Smooth muscle cell (in vitro differentiated cells): ENCODE data around the gene CCNK. TPM values are rescaled to one million over a fixed set of nuclear protein-coding genes. Genes with fewer than 3 reads are reported as not detected.

Experiments used
- DNase-seq: peaks from one replicate; lab custom pipeline; 2025; ENCODE audit not compliant: unreplicated experiment; lab: John Stamatoyannopoulos, UW
- H2AFZ ChIP-seq: fragments of 200-600 bp; sonication (generic); 2 replicates; pipeline ENCODE4 v1.6.0; 2016; ENCODE audit warnings: antibody characterized with exemption, low read depth, mild to moderate bottlenecking
- H3F3A ChIP-seq: fragments of 200-600 bp; sonication (generic); 2 replicates; pipeline ENCODE4 v1.6.0; 2017; ENCODE audit warnings: antibody characterized with exemption, low read depth
- H3K27ac ChIP-seq: fragments of 200-600 bp; sonication (generic); 2 replicates; pipeline ENCODE4 v1.5.1; 2016; ENCODE audit warnings: low read depth, mild to moderate bottlenecking
- H3K27me3 ChIP-seq: fragments of 200-600 bp; sonication (generic); 2 replicates; pipeline ENCODE4 v1.6.1; 2016; ENCODE audit warnings: low read depth, mild to moderate bottlenecking
- H3K36me3 ChIP-seq: fragments of 200-600 bp; sonication (generic); 2 replicates; pipeline ENCODE4 v1.5.1; 2016; ENCODE audit warnings: low read depth
- H3K4me1 ChIP-seq: fragments of 200-600 bp; sonication (generic); 2 replicates; pipeline ENCODE4 v1.5.1; 2016; ENCODE audit warnings: low read depth
- H3K4me2 ChIP-seq: fragments of 200-600 bp; sonication (generic); 2 replicates; pipeline ENCODE4 v1.6.0; 2016; ENCODE audit warnings: mild to moderate bottlenecking
- H3K4me3 ChIP-seq: fragments of 200-600 bp; sonication (generic); 2 replicates; pipeline ENCODE4 v1.5.1; 2016; ENCODE audit warnings: mild to moderate bottlenecking
- H3K79me2 ChIP-seq: fragments of 200-600 bp; sonication (generic); 2 replicates; pipeline ENCODE4 v1.6.0; 2016; ENCODE audit warnings: low read depth, mild to moderate bottlenecking
- H3K9ac ChIP-seq: fragments of 200-600 bp; sonication (generic); 2 replicates; pipeline ENCODE4 v1.6.0; 2016; ENCODE audit warnings: low read depth
- H3K9me3 ChIP-seq: fragments of 200-600 bp; sonication (generic); replicated peaks from 2 replicates; pipeline ENCODE4 v1.5.1; 2016; ENCODE audit warnings: low read depth
- H4K20me1 ChIP-seq: fragments of 200-600 bp; sonication (generic); 2 replicates; pipeline ENCODE4 v1.6.0; 2016; ENCODE audit warnings: low read depth
- WGBS: methylation state at CpG from one replicate; pipeline ENCODE4 v1.1.7; 2016; ENCODE audit warnings: low lambda C conversion rate; 5-methylcytosine and 5-hydroxymethylcytosine counted together
- polyA plus RNA-seq: library from polyadenylated mRNA; unstranded; fragments of >200 nt; fragmentation: Nextera tagmentation; extraction: Ambion mirVana; gene quantifications from 2 replicates; pipeline ENCODE4 v1.2.1, GENCODE V29; 2016
- total RNA-seq: library from RNA; depleted of rRNA; stranded (reverse); fragments of >200 nt; gene quantifications from 2 replicates; pipeline ENCODE4 v1.2.3, GENCODE V29; 2014
- TF ChIP-seq, protein P1 (sequence below): fragments of 200-600 bp; sonication (generic); IDR thresholded peaks from 2 replicates; pipeline ENCODE4 v1.5.1; 2017; ENCODE audit warnings: borderline replicate concordance, mild to moderate bottlenecking, antibody characterized with exemption; ENCODE audit not compliant: insufficient read depth, poor library complexity, severe bottlenecking

The CCNK gene
- total and polyA plus RNA-seq, 2 experiments from 2014 or later: 14.6 to 32.9 TPM

- TF ChIP-seq, protein P1, sequence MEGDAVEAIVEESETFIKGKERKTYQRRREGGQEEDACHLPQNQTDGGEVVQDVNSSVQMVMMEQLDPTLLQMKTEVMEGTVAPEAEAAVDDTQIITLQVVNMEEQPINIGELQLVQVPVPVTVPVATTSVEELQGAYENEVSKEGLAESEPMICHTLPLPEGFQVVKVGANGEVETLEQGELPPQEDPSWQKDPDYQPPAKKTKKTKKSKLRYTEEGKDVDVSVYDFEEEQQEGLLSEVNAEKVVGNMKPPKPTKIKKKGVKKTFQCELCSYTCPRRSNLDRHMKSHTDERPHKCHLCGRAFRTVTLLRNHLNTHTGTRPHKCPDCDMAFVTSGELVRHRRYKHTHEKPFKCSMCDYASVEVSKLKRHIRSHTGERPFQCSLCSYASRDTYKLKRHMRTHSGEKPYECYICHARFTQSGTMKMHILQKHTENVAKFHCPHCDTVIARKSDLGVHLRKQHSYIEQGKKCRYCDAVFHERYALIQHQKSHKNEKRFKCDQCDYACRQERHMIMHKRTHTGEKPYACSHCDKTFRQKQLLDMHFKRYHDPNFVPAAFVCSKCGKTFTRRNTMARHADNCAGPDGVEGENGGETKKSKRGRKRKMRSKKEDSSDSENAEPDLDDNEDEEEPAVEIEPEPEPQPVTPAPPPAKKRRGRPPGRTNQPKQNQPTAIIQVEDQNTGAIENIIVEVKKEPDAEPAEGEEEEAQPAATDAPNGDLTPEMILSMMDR: no peak
- no peak overlapping the region for H2AFZ ChIP-seq
- H4K20me1 ChIP-seq: peaks cover 29% of the 10 kb centered on the region
- H3K9ac ChIP-seq: no peak overlapping the region
- no peaks in the 10 kb centered on the region for H3K4me1 ChIP-seq
- H3K27ac ChIP-seq: no peak overlapping the region
- no peak overlapping the region for H3K4me2 ChIP-seq
- H3K79me2 ChIP-seq: no peaks in the 10 kb centered on the region
- no peaks in the 10 kb centered on the region for H3K9me3 ChIP-seq
- no peak for DNase-seq
- no peaks in the 10 kb centered on the region for H3K27me3 ChIP-seq
- 97% methylated on average over 5 of the region's 5 CpGs for WGBS
- H3F3A ChIP-seq: no peaks in the 10 kb centered on the region
- peaks cover 30% of the 10 kb centered on the region for H3K36me3 ChIP-seq
- no peak overlapping the region for H3K4me3 ChIP-seq
Measured at GRCh38 chr14:99505089-99505488, 23.9 kb downstream of the CCNK start.

- Histone ChIP-seq H3K9ac (no peak overlapping the region), H3K9me3 (no peaks in the 10 kb centered on the region), H3K27ac (no peak overlapping the region), H2AFZ (no peak overlapping the region), H3K4me2 (no peak overlapping the region), H3K79me2 (no peaks in the 10 kb centered on the region), H4K20me1 (peaks cover 36% of the 10 kb centered on the region), H3K4me3 (no peak overlapping the region), H3K27me3 (no peaks in the 10 kb centered on the region), H3K36me3 (peaks cover 26% of the 10 kb centered on the region), H3F3A (peaks cover 7% of the 10 kb centered on the region), H3K4me1 (no peaks in the 10 kb centered on the region)
- 95% methylated on average over 6 of the region's 6 CpGs for WGBS
- TF ChIP-seq, protein P1: no peak
- no peak for DNase-seq
Measured at GRCh38 chr14:99506276-99506675, 25.1 kb downstream of the CCNK start.

DNA sequence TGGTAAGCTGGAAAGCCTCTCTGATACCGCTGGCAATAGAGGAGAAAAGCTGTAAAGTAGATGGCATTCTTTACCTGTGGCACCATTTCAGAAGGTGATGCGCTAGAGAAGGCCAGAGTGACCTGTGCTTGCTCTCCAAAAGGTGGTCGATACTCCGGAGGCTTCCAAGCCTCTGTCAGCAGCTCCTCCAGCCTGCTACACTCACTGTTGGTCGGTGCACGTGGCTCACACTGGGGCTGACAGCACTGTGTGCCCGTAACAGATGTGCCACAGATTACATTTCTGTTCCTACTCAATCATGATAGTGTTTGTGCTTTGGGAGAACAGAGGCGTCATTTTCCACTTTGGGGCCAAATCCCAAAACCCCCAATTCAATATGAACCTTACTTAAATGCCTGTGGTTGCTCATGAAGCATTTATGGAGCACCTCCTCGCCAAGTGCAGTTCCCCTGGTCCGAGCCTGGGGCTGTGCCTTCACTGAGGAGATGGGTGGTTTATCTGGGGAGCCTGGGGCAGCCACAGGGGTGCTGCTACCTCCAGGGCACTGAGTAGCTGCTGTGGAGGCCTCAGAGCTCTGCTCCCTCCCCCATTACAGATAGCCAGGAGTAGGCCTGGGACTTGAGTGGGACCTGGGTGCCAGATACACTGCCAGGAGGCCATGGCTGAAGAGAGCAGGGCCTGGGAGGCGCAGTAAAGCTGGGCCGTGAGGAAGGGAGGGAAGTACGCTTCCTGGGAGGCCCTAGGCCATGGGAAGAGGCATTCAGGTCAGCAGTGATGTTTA lies 26.8 kb downstream of the CCNK start:
- Histone ChIP-seq H3K4me2 (no peak overlapping the region), H3K4me3 (no peak overlapping the region), H3K9ac (no peak overlapping the region), H3F3A (peaks cover 8% of the 10 kb centered on the region), H3K4me1 (no peaks in the 10 kb centered on the region), H3K36me3 (peaks cover 11% of the 10 kb centered on the region), H3K9me3 (no peaks in the 10 kb centered on the region), H2AFZ (no peak overlapping the region), H3K27ac (no peak overlapping the region), H3K27me3 (no peaks in the 10 kb centered on the region), H4K20me1 (peaks cover 39% of the 10 kb centered on the region), H3K79me2 (no peaks in the 10 kb centered on the region)
- DNase-seq: no peak
- TF ChIP-seq, protein P1: no peak
- WGBS: 96% methylated on average over 13 of the region's 13 CpGs
